ENCODE data around the gene CDH11.

- TF ChIP-seq CTCF (IDR thresholded peaks at IDR 0.05; ENCODE audit: low read depth, low read length): no peak
- no peak for TF ChIP-seq EZH2phosphoT487 (IDR thresholded peaks at IDR 0.05; ENCODE audit: low read depth)
Measured at GRCh38 chr16:65057184-65057583, 64.7 kb downstream of the CDH11 start.
